Upper lobe of right lung (tissue), 1 donor: ENCODE results near the gene DIP2A. TPM values are rescaled to one million over a fixed set of nuclear protein-coding genes. Genes with fewer than 3 reads are reported as not detected.

Experiments used
- ATAC-seq: fragments of 200-7000 bp; cut with Tn5 transposase; one replicate; pipeline ENCODE4 v1.9.1; 2020; ENCODE audit warnings: mild to moderate bottlenecking, moderate library complexity
- DNase-seq: peaks from one replicate; pipeline ENCODE4 v3.0.0-alpha.2; 2020
- H3K27ac ChIP-seq: fragments of 200-600 bp; one replicate; pipeline ENCODE4 v1.8.0; 2022
- H3K27me3 ChIP-seq: fragments of 200-600 bp; one replicate; pipeline ENCODE4 v1.8.0; 2022; ENCODE audit warnings: mild to moderate bottlenecking
- H3K36me3 ChIP-seq: fragments of 200-600 bp; one replicate; pipeline ENCODE4 v1.8.0; 2022
- H3K4me1 ChIP-seq: fragments of 200-600 bp; one replicate; pipeline ENCODE4 v1.8.0; 2022
- H3K4me3 ChIP-seq: fragments of 200-600 bp; one replicate; pipeline ENCODE4 v1.8.0; 2022; ENCODE audit warnings: mild to moderate bottlenecking
- H3K9me3 ChIP-seq: fragments of 200-600 bp; one replicate; pipeline ENCODE4 v1.8.0; 2022
- CTCF ChIP-seq: fragments of 200-600 bp; IDR thresholded peaks from one replicate; pipeline ENCODE4 v1.8.0; 2022; ENCODE audit warnings: antibody characterized with exemption
- intact Hi-C: fragments of 100-400 bp; cut with DNase I; formaldehyde crosslinking; loops from one replicate; pipeline ENCODE4 v1.11.0; 2022
- total RNA-seq: library from RNA; stranded (reverse); fragmentation: NEBNext Ultra II Directional; extraction: Animal tissue kit (Norgen Biotek cat#: 25700); gene quantifications from one replicate; pipeline ENCODE4 v1.2.1, GENCODE V29; 2021
- donor health status: DM: no; HTN: yes; CAD: no; lungs with severe emphysema.

DIP2A gene
- total RNA-seq, 1 donor from 2014 or later: 35.6 TPM

- ATAC-seq: no peak
These were observed 69.1 kb downstream of the DIP2A start for GRCh38 chr21:46527801-46528200.

GRCh38 chr21:46532080-46532479, 73.4 kb downstream of the DIP2A start:
- Histone ChIP-seq H3K36me3 (peaks cover 65% of the 10 kb centered on the region), H3K4me3 (no peak overlapping the region), H3K27ac (no peak overlapping the region), H3K27me3 (no peaks in the 10 kb centered on the region), H3K4me1 (no peaks in the 10 kb centered on the region), H3K9me3 (no peaks in the 10 kb centered on the region)
- ATAC-seq (no peak), DNase-seq (no peak)
- intact Hi-C loops: no loop called here
- TF ChIP-seq CTCF: no peak

More at GRCh38 chr21:46527801-46528200, 69.1 kb downstream of the DIP2A start:
- no peak overlapping the region for H3K4me3 ChIP-seq
- no peaks in the 10 kb centered on the region for H3K9me3 ChIP-seq
- intact Hi-C loops: no loop called here
- no peaks in the 10 kb centered on the region for H3K4me1 ChIP-seq
- H3K36me3 ChIP-seq: peaks cover 28% of the 10 kb centered on the region
- no peak for DNase-seq
- no peak overlapping the region for H3K27ac ChIP-seq
- no peak for TF ChIP-seq CTCF
- H3K27me3 ChIP-seq: no peaks in the 10 kb centered on the region

- Histone ChIP-seq H3K27me3 (no peaks in the 10 kb centered on the region), H3K4me3 (no peak overlapping the region), H3K4me1 (no peaks in the 10 kb centered on the region), H3K27ac (no peak overlapping the region), H3K36me3 (peaks cover 90% of the 10 kb centered on the region), H3K9me3 (no peaks in the 10 kb centered on the region)
- no peak for TF ChIP-seq CTCF
- intact Hi-C loops: no loop called here
- ATAC-seq (no peak), DNase-seq (no peak)
These were observed 78.3 kb downstream of the DIP2A start for GRCh38 chr21:46537026-46537425.

- DNase-seq (no peak), ATAC-seq (no peak)
- H3K27me3 ChIP-seq: no peaks in the 10 kb centered on the region
- no peak for TF ChIP-seq CTCF
- no peak overlapping the region for H3K27ac ChIP-seq
- no peaks in the 10 kb centered on the region for H3K9me3 ChIP-seq
- H3K36me3 ChIP-seq: peaks cover 92% of the 10 kb centered on the region
- intact Hi-C loops: no loop called here
- H3K4me1 ChIP-seq: no peaks in the 10 kb centered on the region
- no peak overlapping the region for H3K4me3 ChIP-seq
These were observed 79.6 kb downstream of the DIP2A start for GRCh38 chr21:46538262-46538661.

- Histone ChIP-seq H3K4me1 (no peaks in the 10 kb centered on the region), H3K27ac (no peak overlapping the region), H3K9me3 (no peaks in the 10 kb centered on the region), H3K27me3 (no peaks in the 10 kb centered on the region), H3K4me3 (no peak overlapping the region), H3K36me3 (peaks cover 92% of the 10 kb centered on the region)
- DNase-seq: no peak
- no peak for ATAC-seq
- TF ChIP-seq CTCF: no peak
- intact Hi-C loops: no loop called here
These were observed 80.4 kb downstream of the DIP2A start for GRCh38 chr21:46538851-46539666.
